Adipocyte (in vitro differentiated cells): Measurements from ENCODE around the gene BOLL.
A peak's percentile ranks its signal among the peaks of the same experiment; 100 is the strongest.

Experiments
- DNase-seq: peaks from one replicate; pipeline ENCODE4 v3.0.0-alpha.2; 2015; ENCODE audit warnings: low read depth
- H3K27me3 ChIP-seq: replicated peaks from 2 replicates; pipeline ENCODE4 v1.7.0; 2013; ENCODE audit warnings: mild to moderate bottlenecking, low read length, moderate library complexity; ENCODE audit not compliant: control insufficient read depth, insufficient read depth
- H3K36me3 ChIP-seq: 2 replicates; pipeline ENCODE4 v1.7.0; 2013; ENCODE audit warnings: low read length, mild to moderate bottlenecking, moderate library complexity; ENCODE audit not compliant: control insufficient read depth, insufficient read depth, severe bottlenecking
- H3K4me1 ChIP-seq: 2 replicates; pipeline ENCODE4 v1.7.0; 2013; ENCODE audit warnings: mild to moderate bottlenecking, low read length, moderate library complexity; ENCODE audit not compliant: control insufficient read depth, insufficient read depth
- H3K4me3 ChIP-seq: 2 replicates; pipeline ENCODE4 v1.7.0; 2013; ENCODE audit warnings: mild to moderate bottlenecking, low read length, moderate library complexity
- H3K9ac ChIP-seq: 2 replicates; pipeline ENCODE4 v1.7.0; 2013; ENCODE audit warnings: mild to moderate bottlenecking, low read length, moderate library complexity
- H3K9me3 ChIP-seq: 2 replicates; pipeline ENCODE4 v1.7.0; 2013; ENCODE audit warnings: mild to moderate bottlenecking, low read length, moderate library complexity; ENCODE audit not compliant: control insufficient read depth

BOLL gene

GRCh38 chr2:197809064-197809463, 23.9 kb upstream of the BOLL start:
- H3K4me1 ChIP-seq = peaks cover 12% of the 10 kb centered on the region
- no peak overlapping the region for H3K4me3 ChIP-seq
- DNase-seq = no peak
- H3K9me3 ChIP-seq = no peaks in the 10 kb centered on the region
- no peaks in the 10 kb centered on the region for H3K27me3 ChIP-seq
- H3K9ac ChIP-seq = no peak overlapping the region
- no peaks in the 10 kb centered on the region for H3K36me3 ChIP-seq

GRCh38 chr2:197805715-197806633, 20.9 kb upstream of the BOLL start:
- peak; percentile 24 for DNase-seq
- peaks cover 19% of the 10 kb centered on the region for H3K4me1 ChIP-seq
- H3K9me3 ChIP-seq = no peaks in the 10 kb centered on the region
- H3K4me3 ChIP-seq = peak overlapping the region; percentile 86
- peak overlapping the region; percentile 67 for H3K9ac ChIP-seq
- H3K27me3 ChIP-seq = no peaks in the 10 kb centered on the region
- no peaks in the 10 kb centered on the region for H3K36me3 ChIP-seq

- no peaks in the 10 kb centered on the region for H3K9me3 ChIP-seq
- no peaks in the 10 kb centered on the region for H3K27me3 ChIP-seq
- H3K36me3 ChIP-seq = no peaks in the 10 kb centered on the region
- DNase-seq = peak; percentile 66
- H3K9ac ChIP-seq = peak overlapping the region; percentile 67
- H3K4me1 ChIP-seq = peaks cover 23% of the 10 kb centered on the region
- peak overlapping the region; percentile 86 for H3K4me3 ChIP-seq
These were observed 19.9 kb upstream of the BOLL start for GRCh38 chr2:197804758-197805714.

GRCh38 chr2:197804049-197804757, 19.1 kb upstream of the BOLL start, which contains the start of gene PLCL1:
PLCL1 (plus strand) TSS chr2:197804593.
- peak within 1 kb of the TSS; percentile 86 for H3K4me3 ChIP-seq
- H3K9me3 ChIP-seq = no peaks in the 10 kb centered on the region
- no peaks in the 10 kb centered on the region for H3K27me3 ChIP-seq
- H3K9ac ChIP-seq = peak within 1 kb of the TSS; percentile 67
- no peaks in the 10 kb centered on the region for H3K36me3 ChIP-seq
- DNase-seq = peak; percentile 97
- peaks cover 30% of the 10 kb centered on the region for H3K4me1 ChIP-seq

GRCh38 chr2:197803033-197803444, 17.9 kb upstream of the BOLL start:
- Histone ChIP-seq H3K27me3 (no peaks in the 10 kb centered on the region), H3K4me1 (peaks cover 35% of the 10 kb centered on the region), H3K9me3 (no peaks in the 10 kb centered on the region), H3K36me3 (no peaks in the 10 kb centered on the region), H3K4me3 (no peak overlapping the region), H3K9ac (no peak overlapping the region)
- DNase-seq = peak; percentile 87

- Histone ChIP-seq H3K36me3 (no peaks in the 10 kb centered on the region), H3K4me3 (no peak overlapping the region), H3K9me3 (no peaks in the 10 kb centered on the region), H3K4me1 (peaks cover 31% of the 10 kb centered on the region), H3K9ac (no peak overlapping the region), H3K27me3 (no peaks in the 10 kb centered on the region)
- DNase-seq = no peak
These were observed 15.9 kb upstream of the BOLL start for GRCh38 chr2:197801033-197801432.

- Histone ChIP-seq H3K4me3 (no peak overlapping the region), H3K9me3 (no peaks in the 10 kb centered on the region), H3K9ac (no peak overlapping the region), H3K27me3 (no peaks in the 10 kb centered on the region), H3K36me3 (no peaks in the 10 kb centered on the region), H3K4me1 (peaks cover 24% of the 10 kb centered on the region)
- no peak for DNase-seq
These were observed 15.0 kb upstream of the BOLL start for GRCh38 chr2:197800091-197800490.

GRCh38 chr2:197799068-197799467, 13.9 kb upstream of the BOLL start:
- Histone ChIP-seq H3K4me3 (no peak overlapping the region), H3K27me3 (no peaks in the 10 kb centered on the region), H3K9ac (no peak overlapping the region), H3K9me3 (no peaks in the 10 kb centered on the region), H3K4me1 (peaks cover 23% of the 10 kb centered on the region), H3K36me3 (no peaks in the 10 kb centered on the region)
- no peak for DNase-seq

- no peak overlapping the region for H3K9ac ChIP-seq
- H3K9me3 ChIP-seq = no peaks in the 10 kb centered on the region
- no peaks in the 10 kb centered on the region for H3K36me3 ChIP-seq
- H3K27me3 ChIP-seq = no peaks in the 10 kb centered on the region
- DNase-seq = no peak
- no peak overlapping the region for H3K4me3 ChIP-seq
- peaks cover 21% of the 10 kb centered on the region for H3K4me1 ChIP-seq
These were observed 13.1 kb upstream of the BOLL start for GRCh38 chr2:197798187-197798586.

- no peak for DNase-seq
- no peaks in the 10 kb centered on the region for H3K9me3 ChIP-seq
These were observed 10.2 kb upstream of the BOLL start for GRCh38 chr2:197795277-197795676.

More at GRCh38 chr2:197795277-197795676, 10.2 kb upstream of the BOLL start:
- Histone ChIP-seq H3K4me3 (no peak overlapping the region), H3K27me3 (no peaks in the 10 kb centered on the region), H3K9ac (no peak overlapping the region), H3K36me3 (no peaks in the 10 kb centered on the region), H3K4me1 (peaks cover 18% of the 10 kb centered on the region)
